CD8-positive, alpha-beta memory T cell (primary cell): ENCODE measurements around the gene SEMA4D. TPM values are rescaled to one million over a fixed set of nuclear protein-coding genes. Genes with fewer than 3 reads are reported as not detected.
A peak's percentile ranks its signal among the peaks of the same experiment; 100 is the strongest.

Experiments used
- CTCF ChIA-PET: fragments of 350-600 bp; sonication (Branson Sonifier 250); formaldehyde crosslinking; loops from one replicate; lab custom pipeline; 2021; ENCODE audit warnings: antibody characterized with exemption; lab: Charles Lee
- POLR2A ChIA-PET: fragments of 350-600 bp; sonication (Branson Sonifier 250); formaldehyde crosslinking; loops from one replicate; lab custom pipeline; 2021; ENCODE audit warnings: antibody characterized with exemption; lab: Charles Lee
- DNase-seq, 5 donors: peaks; one replicate each; pipeline versions ENCODE4 v3.0.0 to v3.0.0-alpha.2; 2020 to 2022; ENCODE audit warnings: mixed read lengths in 1 of 5
- H3K27ac ChIP-seq: one replicate; pipeline ENCODE4 v1.7.0; 2013; ENCODE audit warnings: low read depth, mild to moderate bottlenecking, low read length, moderate library complexity
- H3K27me3 ChIP-seq: 2 replicates; pipeline ENCODE4 v1.7.0; 2013; ENCODE audit warnings: low read length, mild to moderate bottlenecking; ENCODE audit not compliant: insufficient read depth, poor library complexity, severe bottlenecking
- H3K36me3 ChIP-seq: 2 replicates; pipeline ENCODE4 v1.7.0; 2013; ENCODE audit warnings: mild to moderate bottlenecking, low read length, moderate library complexity; ENCODE audit not compliant: insufficient read depth
- H3K4me1 ChIP-seq: 2 replicates; pipeline ENCODE4 v1.7.0; 2013; ENCODE audit warnings: mild to moderate bottlenecking, low read length, moderate library complexity; ENCODE audit not compliant: insufficient read depth
- H3K4me3 ChIP-seq: 2 replicates; pipeline ENCODE4 v1.7.0; 2013; ENCODE audit warnings: mild to moderate bottlenecking, low read length
- H3K9me3 ChIP-seq: 2 replicates; pipeline ENCODE4 v1.7.0; 2013; ENCODE audit warnings: mild to moderate bottlenecking, low read length
- H3K27ac Mint-ChIP-seq, 8 donors: one replicate each; pipeline ENCODE4 v1.8.0; 2020 to 2021; ENCODE audit warnings: mixed read lengths in 8 of 8, mild to moderate bottlenecking in 6 of 8, inconsistent platforms in 3 of 8, moderate library complexity in 3 of 8
- H3K27me3 Mint-ChIP-seq, 2 donors: one replicate each; pipeline ENCODE4 v1.8.0; 2020 to 2021; ENCODE audit warnings: mixed read lengths in 2 of 2, mild to moderate bottlenecking in 1 of 2, moderate library complexity in 1 of 2
- H3K36me3 Mint-ChIP-seq, 3 donors: one replicate each; pipeline ENCODE4 v1.8.0; 2020 to 2021; ENCODE audit warnings: mixed read lengths in 3 of 3, inconsistent platforms in 1 of 3, mild to moderate bottlenecking in 1 of 3
- H3K4me1 Mint-ChIP-seq, 3 donors: one replicate each; pipeline ENCODE4 v1.8.0; 2020 to 2021; ENCODE audit warnings: mixed read lengths in 3 of 3, inconsistent platforms in 1 of 3, mild to moderate bottlenecking in 1 of 3
- H3K4me3 Mint-ChIP-seq, 7 donors: one replicate each; pipeline ENCODE4 v1.8.0; 2020 to 2021; ENCODE audit warnings: mixed read lengths in 7 of 7, mild to moderate bottlenecking in 6 of 7, moderate library complexity in 4 of 7, inconsistent platforms in 2 of 7
- H3K9me3 Mint-ChIP-seq, 5 donors: one replicate each; pipeline ENCODE4 v1.8.0; 2020 to 2022; ENCODE audit warnings: mixed read lengths in 5 of 5, mild to moderate bottlenecking in 3 of 5, moderate library complexity in 2 of 5, inconsistent platforms in 1 of 5
- polyA plus RNA-seq: library from polyadenylated mRNA; unstranded; fragments of 300-500 nt; fragmentation: Illumina TruSeq; gene quantifications from one replicate; pipeline ENCODE4 v1.2.3, GENCODE V29; 2021
- total RNA-seq, 2 experiments: library from RNA; stranded (reverse); gene quantifications; one replicate each; pipeline ENCODE4 v1.2.3, GENCODE V29; 2021

The SEMA4D gene
- total and polyA plus RNA-seq, 3 experiments from 2014 or later, result 227 to 243 (median 238) TPM

- Histone ChIP-seq H3K4me3 (no peak overlapping the region), H3K4me1 (peaks cover 91% of the 10 kb centered on the region), H3K27me3 (no peaks in the 10 kb centered on the region), H3K9me3 (no peaks in the 10 kb centered on the region), H3K36me3 (peaks cover 6% of the 10 kb centered on the region), H3K27ac (no peak overlapping the region)
- DNase-seq, result no peak
- ChIA-PET POLR2A (interaction anchor here (0.6 kb wide), 1 partner anchor 73 kb away, joined by 3 read pairs; no protein-coding TSS in a partner anchor), CTCF (interaction anchor here (1.0 to 1.5 kb wide), 3 partner anchors 16 to 114 kb away, joined by 3 read pairs; no protein-coding TSS in a partner anchor)
- peaks cover 0 to 70% (median 0%) of the 10 kb centered on the region in 3 donors for H3K36me3 Mint-ChIP-seq
- H3K4me1 Mint-ChIP-seq, result peaks cover 81 to 97% (median 91%) of the 10 kb centered on the region in 3 donors
- H3K27ac Mint-ChIP-seq, result peak overlapping the region; percentile 76 to 99 (median 92)
- no peaks in the 10 kb centered on the region for H3K9me3 Mint-ChIP-seq
- peak overlapping the region in 2 of 7 donors; percentile 6 to 8 for H3K4me3 Mint-ChIP-seq
- no peaks in the 10 kb centered on the region for H3K27me3 Mint-ChIP-seq
These were observed 63.3 kb downstream of the SEMA4D start for GRCh38 chr9:89434636-89435035.

DNA sequence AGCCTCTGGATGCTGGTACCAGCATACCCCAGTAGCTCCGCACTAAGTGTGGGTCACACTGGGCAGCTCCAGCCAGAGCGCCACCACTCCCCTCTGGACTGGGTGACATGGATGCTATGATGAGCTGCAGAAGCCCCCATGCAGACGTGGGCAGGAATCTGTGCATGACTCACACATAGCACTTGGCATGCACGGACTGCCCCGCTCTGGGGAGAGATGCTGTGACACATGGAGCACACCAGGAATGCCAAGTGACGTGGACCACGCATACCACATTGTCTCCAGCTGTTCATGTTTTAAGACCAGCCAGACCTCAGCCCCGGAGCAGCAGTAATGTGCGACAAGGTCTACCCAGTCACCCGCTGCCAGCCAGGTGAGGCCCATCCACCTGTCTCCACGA lies 64.1 kb downstream of the SEMA4D start:
- Histone ChIP-seq H3K4me1 (peaks cover 91% of the 10 kb centered on the region), H3K27me3 (no peaks in the 10 kb centered on the region), H3K36me3 (peaks cover 6% of the 10 kb centered on the region), H3K27ac (no peak overlapping the region), H3K9me3 (no peaks in the 10 kb centered on the region), H3K4me3 (no peak overlapping the region)
- no peaks in the 10 kb centered on the region for H3K27me3 Mint-ChIP-seq
- ChIA-PET CTCF (interaction anchor here (1.2 to 1.5 kb wide), 2 partner anchors 15 to 56 kb away, joined by 3 read pairs; no protein-coding TSS in a partner anchor), POLR2A (interaction anchor here (0.7 kb wide), 1 partner anchor 23 kb away, joined by 3 read pairs; no protein-coding TSS in a partner anchor)
- H3K27ac Mint-ChIP-seq, result peak overlapping the region in 4 of 8 donors; percentile 76 to 96 (median 82)
- peaks cover 82 to 97% (median 91%) of the 10 kb centered on the region in 3 donors for H3K4me1 Mint-ChIP-seq
- no peak overlapping the region for H3K4me3 Mint-ChIP-seq
- no peaks in the 10 kb centered on the region for H3K9me3 Mint-ChIP-seq
- no peak for DNase-seq
- peaks cover 0 to 72% (median 3%) of the 10 kb centered on the region in 3 donors for H3K36me3 Mint-ChIP-seq

GRCh38 chr9:89432986-89433530 lies 64.9 kb downstream of the SEMA4D start:
- Histone ChIP-seq H3K9me3 (no peaks in the 10 kb centered on the region), H3K27me3 (no peaks in the 10 kb centered on the region), H3K27ac (no peak overlapping the region), H3K4me3 (no peak overlapping the region), H3K4me1 (peaks cover 93% of the 10 kb centered on the region), H3K36me3 (peaks cover 6% of the 10 kb centered on the region)
- Mint-ChIP-seq H3K27me3 (no peaks in the 10 kb centered on the region), H3K36me3 (peaks cover 0 to 75% (median 3%) of the 10 kb centered on the region in 3 donors), H3K27ac (peak overlapping the region in 6 of 8 donors; percentile 23 to 92 (median 81)), H3K9me3 (no peaks in the 10 kb centered on the region), H3K4me3 (no peak overlapping the region), H3K4me1 (peaks cover 86 to 100% (median 94%) of the 10 kb centered on the region in 3 donors)
- ChIA-PET CTCF (interaction anchor here (1.5 kb wide), 1 partner anchor 57 kb away, joined by 3 read pairs; no protein-coding TSS in a partner anchor), POLR2A (interaction anchor here (0.7 kb wide), 1 partner anchor 24 kb away, joined by 3 read pairs; no protein-coding TSS in a partner anchor)
- DNase-seq, result no peak

GRCh38 chr9:89431930-89432725 lies 65.8 kb downstream of the SEMA4D start:
- Histone ChIP-seq H3K9me3 (no peaks in the 10 kb centered on the region), H3K36me3 (peaks cover 6% of the 10 kb centered on the region), H3K27me3 (no peaks in the 10 kb centered on the region), H3K4me1 (peaks cover 93% of the 10 kb centered on the region), H3K27ac (no peak overlapping the region), H3K4me3 (no peak overlapping the region)
- Mint-ChIP-seq H3K4me3 (peak overlapping the region in 1 of 7 donors; percentile 24), H3K27ac (peak overlapping the region; percentile 68 to 92 (median 81)), H3K4me1 (peaks cover 86 to 100% (median 94%) of the 10 kb centered on the region in 3 donors), H3K9me3 (no peaks in the 10 kb centered on the region), H3K36me3 (peaks cover 0 to 70% (median 3%) of the 10 kb centered on the region in 3 donors), H3K27me3 (no peaks in the 10 kb centered on the region)
- DNase-seq, result no peak
- ChIA-PET POLR2A (interaction anchor here (0.9 kb wide), 1 partner anchor 14 kb away, joined by 3 read pairs; no protein-coding TSS in a partner anchor), CTCF (interaction anchor here (1.1 to 10.2 kb wide), 3 partner anchors 12 to 117 kb away, joined by 3 to 184 read pairs (median 30); no protein-coding TSS in a partner anchor)

DNA sequence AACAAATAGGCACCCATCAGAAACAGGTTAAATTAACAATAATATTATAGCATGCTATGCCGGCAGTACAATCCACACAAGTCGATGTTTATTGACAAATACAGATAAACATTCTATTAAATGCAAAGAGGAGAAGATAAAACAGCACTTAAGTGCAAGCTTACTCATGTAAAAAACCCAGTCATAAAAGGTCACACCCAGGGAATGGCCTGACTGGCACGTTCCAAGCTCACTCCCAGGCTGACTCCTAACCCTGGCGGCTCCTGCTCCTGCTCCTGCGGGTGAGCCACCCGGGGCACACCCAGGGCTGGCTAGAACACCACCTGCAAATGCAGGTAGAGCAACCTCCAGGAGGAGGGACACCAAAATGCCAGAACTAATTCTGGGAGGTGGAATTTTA lies 66.9 kb downstream of the SEMA4D start:
- CTCF ChIA-PET, result interaction anchor here (2.3 to 10.2 kb wide), 4 partner anchors 13 to 118 kb away, joined by 10 to 184 read pairs (median 22); no protein-coding TSS in a partner anchor
- no peaks in the 10 kb centered on the region for H3K9me3 Mint-ChIP-seq
- Histone ChIP-seq H3K4me1 (peaks cover 93% of the 10 kb centered on the region), H3K4me3 (no peak overlapping the region), H3K9me3 (no peaks in the 10 kb centered on the region), H3K36me3 (peaks cover 6% of the 10 kb centered on the region), H3K27ac (no peak overlapping the region), H3K27me3 (no peaks in the 10 kb centered on the region)
- peak overlapping the region; percentile 33 to 92 (median 74) for H3K27ac Mint-ChIP-seq
- no peaks in the 10 kb centered on the region for H3K27me3 Mint-ChIP-seq
- peaks cover 86 to 100% (median 94%) of the 10 kb centered on the region in 3 donors for H3K4me1 Mint-ChIP-seq
- H3K36me3 Mint-ChIP-seq, result peaks cover 0 to 66% (median 4%) of the 10 kb centered on the region in 3 donors
- DNase-seq, result no peak
- peak overlapping the region in 1 of 7 donors; percentile 44 for H3K4me3 Mint-ChIP-seq
- POLR2A ChIA-PET, result interaction anchor here (0.9 kb wide), 1 partner anchor 13 kb away, joined by 3 read pairs; no protein-coding TSS in a partner anchor

DNA sequence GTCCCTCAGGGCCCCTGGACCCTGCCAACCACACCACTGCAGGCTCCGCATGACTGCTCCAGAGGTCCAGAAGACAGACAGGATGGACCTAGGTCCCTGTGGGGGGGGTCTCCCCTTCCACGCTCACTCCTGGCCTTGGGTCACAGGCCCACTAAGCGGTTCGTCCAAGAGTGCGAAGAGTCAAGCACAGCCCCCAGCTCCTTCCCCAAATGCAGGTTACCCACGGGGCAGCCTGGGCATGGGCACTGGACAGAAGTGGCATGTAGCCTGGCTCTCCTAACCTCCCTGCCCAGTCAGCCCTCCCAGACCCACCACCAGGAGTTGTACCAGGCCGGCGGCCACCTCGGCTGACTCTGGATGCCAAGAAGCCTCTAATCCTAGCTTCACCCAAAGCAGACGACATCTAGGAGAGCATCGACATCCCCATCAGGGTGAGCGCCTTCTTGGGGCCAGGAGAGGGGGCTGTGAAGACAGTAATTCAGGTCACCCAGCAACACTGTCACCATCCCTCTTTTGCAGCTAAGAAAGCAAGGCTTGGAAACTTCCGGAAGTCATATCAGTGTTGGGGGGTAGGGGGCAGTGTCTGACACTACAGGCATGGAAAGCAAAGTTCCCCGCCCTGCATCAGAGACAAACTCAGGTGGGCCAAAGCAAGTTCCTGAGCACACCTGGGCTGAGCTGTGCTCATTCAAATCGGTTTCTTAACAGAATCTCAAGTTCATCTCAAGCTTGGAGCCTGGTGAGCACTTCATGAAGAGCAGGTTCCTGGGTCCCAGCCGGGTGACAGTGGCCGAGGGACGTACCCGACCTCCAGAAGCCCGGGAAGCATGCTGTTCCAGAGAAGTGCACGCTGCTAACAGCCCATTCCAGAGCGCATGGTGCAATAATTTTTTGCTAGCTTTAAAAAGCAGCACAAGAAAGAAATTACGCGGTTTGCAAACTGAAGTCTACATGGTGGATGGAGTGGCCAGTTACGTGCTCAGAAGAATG lies 68.7 kb downstream of the SEMA4D start:
- Histone ChIP-seq H3K9me3 (no peaks in the 10 kb centered on the region), H3K36me3 (peaks cover 6% of the 10 kb centered on the region), H3K27me3 (no peaks in the 10 kb centered on the region), H3K4me3 (no peak overlapping the region), H3K4me1 (peaks cover 94% of the 10 kb centered on the region), H3K27ac (no peak overlapping the region)
- ChIA-PET CTCF (interaction anchor here (0.7 to 10.2 kb wide), 37 partner anchors 10 to 120 kb away, joined by 3 to 184 read pairs (median 7); no protein-coding TSS in a partner anchor), POLR2A (interaction anchor here (0.7 to 2.6 kb wide), 9 partner anchors 12 to 120 kb away, joined by 3 to 11 read pairs (median 3); no protein-coding TSS in a partner anchor)
- Mint-ChIP-seq H3K27ac (peak overlapping the region; percentile 64 to 96 (median 92)), H3K36me3 (peaks cover 0 to 62% (median 7%) of the 10 kb centered on the region in 3 donors), H3K4me3 (peak overlapping the region; percentile 7 to 66 (median 50)), H3K9me3 (no peaks in the 10 kb centered on the region), H3K4me1 (peaks cover 86 to 100% (median 94%) of the 10 kb centered on the region in 3 donors), H3K27me3 (peaks cover 0 to 1% of the 10 kb centered on the region in 2 donors)
- DNase-seq, result peak in 4 of 5 donors; percentile 51 to 79 (median 72)
